Testis (tissue), 2 donors: ENCODE data around the gene SIX4.

Experiments used
- CTCF ChIP-seq, 3 experiments: fragments of 450-650 bp in 2 of 3; fragments of 200-600 bp in 1 of 3; sonication (generic) in 1 of 3; IDR thresholded peaks; one replicate each; pipeline ENCODE4 v1.5.1; 2016 to 2019; ENCODE audit warnings: antibody characterized with exemption in 3 of 3, mild to moderate bottlenecking in 2 of 3, moderate library complexity in 1 of 3
- POLR2A ChIP-seq: fragments of 450-650 bp; IDR thresholded peaks from one replicate; pipeline ENCODE4 v1.6.1; 2017; ENCODE audit warnings: antibody characterized with exemption, mild to moderate bottlenecking, moderate library complexity

GRCh38 chr14:60773558-60773957 is 49.4 kb upstream of the SIX4 start:
- no peak for TF ChIP-seq CTCF (IDR thresholded peaks at IDR 0.05)
- no peak for TF ChIP-seq POLR2A
